GM18511 (cell line): ENCODE measurements around the gene SLC10A6.

ENCODE experiments used
- ATAC-seq: cut with Tn5 transposase; IDR thresholded peaks from one replicate; pipeline ENCODE4 v1.9.1; 2021; ENCODE audit warnings: mild to moderate bottlenecking, moderate library complexity; ENCODE audit not compliant: unreplicated experiment

The SLC10A6 gene

DNA sequence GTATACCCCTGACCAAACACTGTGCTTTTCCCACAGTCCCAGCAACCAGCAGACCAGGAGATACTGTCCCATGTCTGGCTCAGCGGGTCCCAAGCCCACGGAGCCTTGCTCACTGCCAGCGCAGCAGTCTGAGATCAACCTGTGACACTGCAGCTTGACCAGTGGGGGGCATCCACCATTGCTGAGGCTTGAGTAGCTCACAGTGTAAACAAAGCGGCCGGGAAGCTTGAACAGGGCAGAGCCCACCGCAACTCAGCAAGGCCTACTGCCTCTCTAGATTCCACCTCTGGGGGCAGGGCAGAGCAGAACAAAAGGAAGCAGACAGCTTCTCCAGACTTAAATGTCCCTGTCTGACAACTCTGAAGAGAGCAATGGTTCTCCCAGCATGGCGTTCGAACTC, 58.1 kb downstream of the SLC10A6 start:
- ATAC-seq = no peak

DNA sequence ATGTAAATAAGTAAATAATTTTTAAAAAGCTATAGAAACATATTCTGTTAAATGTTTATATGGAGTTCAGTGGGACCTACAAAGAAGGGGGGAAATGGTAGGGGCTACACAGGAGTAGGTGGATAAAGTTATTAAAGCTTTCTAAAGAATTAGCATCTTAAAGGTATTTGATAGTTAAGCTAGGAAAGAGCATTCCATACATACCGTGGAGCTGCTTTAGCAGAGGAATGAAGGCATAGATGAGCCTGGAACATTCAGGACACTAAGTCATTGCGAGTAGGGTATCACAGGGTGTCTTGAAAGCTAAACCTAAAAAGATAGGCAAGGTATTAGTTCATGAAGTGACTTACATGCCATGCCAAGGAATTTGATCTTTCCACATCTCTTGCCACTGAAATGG, 60.4 kb downstream of the SLC10A6 start:
- ATAC-seq = no peak

DNA sequence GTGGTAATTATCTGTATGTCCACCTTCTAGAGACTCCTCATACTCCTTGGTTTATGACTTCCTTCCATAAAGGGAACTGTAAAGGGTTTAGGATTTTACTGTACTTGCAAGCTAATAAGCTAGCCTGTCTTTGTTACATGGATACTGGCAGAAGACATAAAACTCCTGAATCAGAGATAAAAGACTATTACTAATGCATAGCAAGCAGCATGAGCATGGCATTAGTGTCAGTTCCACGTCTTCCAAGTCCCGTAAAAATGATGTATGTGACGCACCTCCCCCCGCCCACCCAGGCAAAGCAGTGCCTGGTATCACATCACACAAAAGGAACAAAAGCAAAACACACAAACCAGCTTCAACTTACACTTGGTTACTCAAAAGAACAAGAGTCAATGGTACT, 71.0 kb downstream of the SLC10A6 start:
- no peak for ATAC-seq

DNA sequence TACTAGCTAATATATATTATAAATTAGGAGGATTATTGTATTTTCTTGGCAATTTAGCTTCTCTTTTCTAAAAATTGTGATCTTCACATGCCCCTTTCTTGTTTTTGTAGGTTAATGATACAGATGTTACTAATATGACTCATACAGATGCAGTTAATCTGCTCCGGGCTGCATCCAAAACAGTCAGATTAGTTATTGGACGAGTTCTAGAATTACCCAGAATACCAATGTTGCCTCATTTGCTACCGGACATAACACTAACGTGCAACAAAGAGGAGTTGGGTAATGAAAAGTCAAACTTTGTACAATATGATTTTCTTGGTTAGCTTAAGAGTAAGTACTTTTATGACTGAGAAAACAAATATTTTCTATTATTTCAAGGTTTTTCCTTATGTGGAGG, 74.1 kb downstream of the SLC10A6 start:
- no peak for ATAC-seq
